ENCODE measurements around the gene USP34. TPM values are rescaled to one million over a fixed set of nuclear protein-coding genes. Genes with fewer than 3 reads are reported as not detected.
A peak's percentile ranks its signal among the peaks of the same experiment; 100 is the strongest.

The USP34 gene
- total RNA-seq, 1 donor from 2014 or later: 108 TPM

- intact Hi-C loops (cut with DNase I): no loop called here
- Histone ChIP-seq H3K9me3 (no peaks in the 10 kb centered on the region), H3K4me3 (no peak overlapping the region), H3K4me1 (no peaks in the 10 kb centered on the region), H3K27me3 (ENCODE audit: low read depth) (no peaks in the 10 kb centered on the region), H3K27ac (no peak overlapping the region), H3K36me3 (peaks cover 69% of the 10 kb centered on the region)
- TF ChIP-seq CTCF (IDR thresholded peaks at IDR 0.05): no peak
- ATAC-seq (no peak), DNase-seq (no peak)
Measured at GRCh38 chr2:61222567-61222966, 248.3 kb downstream of the USP34 start.

GRCh38 chr2:61221819-61222218, 249.1 kb downstream of the USP34 start:
- ATAC-seq (peak in 1 of 2 donors; percentile 54), DNase-seq (no peak)
- no peak for TF ChIP-seq CTCF (IDR thresholded peaks at IDR 0.05)
- Histone ChIP-seq H3K9me3 (no peaks in the 10 kb centered on the region), H3K4me1 (no peaks in the 10 kb centered on the region), H3K36me3 (peaks cover 62% of the 10 kb centered on the region), H3K27me3 (ENCODE audit: low read depth) (no peaks in the 10 kb centered on the region), H3K4me3 (no peak overlapping the region), H3K27ac (no peak overlapping the region)
- intact Hi-C loops (cut with DNase I): no loop called here

GRCh38 chr2:61220768-61221167, 250.1 kb downstream of the USP34 start:
- peak; percentile 34 to 54 for ATAC-seq
- Histone ChIP-seq H3K4me3 (no peak overlapping the region), H3K27me3 (ENCODE audit: low read depth) (no peaks in the 10 kb centered on the region), H3K9me3 (no peaks in the 10 kb centered on the region), H3K36me3 (peaks cover 62% of the 10 kb centered on the region), H3K27ac (no peak overlapping the region), H3K4me1 (no peaks in the 10 kb centered on the region)
- intact Hi-C loops (cut with DNase I): no loop called here
- TF ChIP-seq CTCF (IDR thresholded peaks at IDR 0.05): no peak
- DNase-seq: no peak

- ATAC-seq: no peak
- intact Hi-C loops (cut with DNase I): no loop called here
- no peak for DNase-seq
- no peaks in the 10 kb centered on the region for H3K9me3 ChIP-seq
- H3K27me3 ChIP-seq (ENCODE audit: low read depth): no peaks in the 10 kb centered on the region
- H3K27ac ChIP-seq: no peak overlapping the region
- H3K36me3 ChIP-seq: peaks cover 69% of the 10 kb centered on the region
- H3K4me1 ChIP-seq: no peaks in the 10 kb centered on the region
- TF ChIP-seq CTCF (IDR thresholded peaks at IDR 0.05): no peak
- H3K4me3 ChIP-seq: no peak overlapping the region
Measured at GRCh38 chr2:61218817-61219170, 252.1 kb downstream of the USP34 start.

- DNase-seq: no peak
- H3K9me3 ChIP-seq: no peaks in the 10 kb centered on the region
- H3K4me3 ChIP-seq: no peak overlapping the region
- no peaks in the 10 kb centered on the region for H3K4me1 ChIP-seq
- ATAC-seq: no peak
- TF ChIP-seq CTCF (IDR thresholded peaks at IDR 0.05): no peak
- intact Hi-C loops (cut with DNase I): no loop called here
- H3K36me3 ChIP-seq: peaks cover 69% of the 10 kb centered on the region
- no peak overlapping the region for H3K27ac ChIP-seq
- no peaks in the 10 kb centered on the region for H3K27me3 ChIP-seq (ENCODE audit: low read depth)
Measured at GRCh38 chr2:61218076-61218816, 252.6 kb downstream of the USP34 start.

All from lower lobe of right lung (tissue), 2 donors.